Measurements from ENCODE around the gene FBN1. TPM values are rescaled to one million over a fixed set of nuclear protein-coding genes. Genes with fewer than 3 reads are reported as not detected.

Gene FBN1
- total RNA-seq, 2 donors from 2014 or later: 5.5 to 5.9 TPM

GRCh38 chr15:48617619-48618018, 27.9 kb downstream of the FBN1 start:
- 89 to 100% methylated on average over 2 of the region's 2 CpGs for WGBS, 2 experiments (ENCODE audit: insufficient coverage in 1 of 2, insufficient read length in 1 of 2)
- no peak overlapping the region for H3K27ac Mint-ChIP-seq

DNA sequence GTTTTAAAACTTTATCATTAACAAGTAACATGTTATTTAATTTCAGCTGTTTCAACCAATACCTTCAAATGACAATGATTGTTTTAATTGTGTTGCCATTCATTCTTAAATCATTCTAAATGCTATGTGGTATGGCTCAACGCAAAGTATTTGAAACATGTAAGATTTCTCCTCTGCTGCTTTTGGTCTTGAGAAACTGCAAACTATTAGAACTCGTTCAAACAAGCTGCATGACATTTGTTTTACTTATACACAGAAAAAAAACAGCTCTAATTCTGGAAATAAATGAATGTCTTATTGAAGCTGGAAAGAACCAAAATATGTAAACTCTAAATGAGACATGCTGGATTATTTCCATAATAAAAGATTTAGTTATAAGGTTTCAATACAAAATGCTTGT, 29.3 kb downstream of the FBN1 start:
- Mint-ChIP-seq H3K27ac (no peak overlapping the region), H3K27me3 (ENCODE audit: insufficient read depth) (no peaks in the 10 kb centered on the region)
- WGBS, 2 experiments (ENCODE audit: insufficient coverage in 1 of 2, insufficient read length in 1 of 2): 69 to 80% methylated on average over 1 to 2 of the region's 2 CpGs

More at GRCh38 chr15:48617619-48618018, 27.9 kb downstream of the FBN1 start:
- Mint-ChIP-seq H3K27me3 (ENCODE audit: insufficient read depth) (no peaks in the 10 kb centered on the region), H3K4me1 (no peaks in the 10 kb centered on the region), H3K9me3 (peaks cover 4% of the 10 kb centered on the region), H3K36me3 (ENCODE audit: low read depth) (no peaks in the 10 kb centered on the region), H3K4me3 (no peak overlapping the region)
- no peak overlapping the region for H3K27ac ChIP-seq (ENCODE audit: low read depth, low read length)
- no peaks in the 10 kb centered on the region for H3K4me1 ChIP-seq (ENCODE audit: control insufficient read depth, insufficient read depth, low read length)
- H3K4me3 ChIP-seq (ENCODE audit: low read length): no peak overlapping the region
- TF ChIP-seq, protein P1, sequence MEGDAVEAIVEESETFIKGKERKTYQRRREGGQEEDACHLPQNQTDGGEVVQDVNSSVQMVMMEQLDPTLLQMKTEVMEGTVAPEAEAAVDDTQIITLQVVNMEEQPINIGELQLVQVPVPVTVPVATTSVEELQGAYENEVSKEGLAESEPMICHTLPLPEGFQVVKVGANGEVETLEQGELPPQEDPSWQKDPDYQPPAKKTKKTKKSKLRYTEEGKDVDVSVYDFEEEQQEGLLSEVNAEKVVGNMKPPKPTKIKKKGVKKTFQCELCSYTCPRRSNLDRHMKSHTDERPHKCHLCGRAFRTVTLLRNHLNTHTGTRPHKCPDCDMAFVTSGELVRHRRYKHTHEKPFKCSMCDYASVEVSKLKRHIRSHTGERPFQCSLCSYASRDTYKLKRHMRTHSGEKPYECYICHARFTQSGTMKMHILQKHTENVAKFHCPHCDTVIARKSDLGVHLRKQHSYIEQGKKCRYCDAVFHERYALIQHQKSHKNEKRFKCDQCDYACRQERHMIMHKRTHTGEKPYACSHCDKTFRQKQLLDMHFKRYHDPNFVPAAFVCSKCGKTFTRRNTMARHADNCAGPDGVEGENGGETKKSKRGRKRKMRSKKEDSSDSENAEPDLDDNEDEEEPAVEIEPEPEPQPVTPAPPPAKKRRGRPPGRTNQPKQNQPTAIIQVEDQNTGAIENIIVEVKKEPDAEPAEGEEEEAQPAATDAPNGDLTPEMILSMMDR (conservative IDR thresholded peaks at IDR 0.05): no peak
- no peaks in the 10 kb centered on the region for H3K27me3 ChIP-seq (ENCODE audit: control insufficient read depth, insufficient read depth, low read length, poor library complexity, severe bottlenecking)
- no peaks in the 10 kb centered on the region for H3K36me3 ChIP-seq (ENCODE audit: control insufficient read depth, insufficient read depth, low read length)
- DNase-seq: no peak
- no peak overlapping the region for H3K9ac ChIP-seq (ENCODE audit: extremely low read depth, low read length, poor library complexity, severe bottlenecking)
- no peaks in the 10 kb centered on the region for H3K9me3 ChIP-seq (ENCODE audit: control insufficient read depth, low read length)

GRCh38 chr15:48614051-48614450, 31.5 kb downstream of the FBN1 start:
- H3K4me1 ChIP-seq (ENCODE audit: control insufficient read depth, insufficient read depth, low read length): no peaks in the 10 kb centered on the region
- no peaks in the 10 kb centered on the region for H3K9me3 ChIP-seq (ENCODE audit: control insufficient read depth, low read length)
- Mint-ChIP-seq H3K4me3 (no peak overlapping the region), H3K36me3 (ENCODE audit: low read depth) (no peaks in the 10 kb centered on the region), H3K4me1 (no peaks in the 10 kb centered on the region), H3K27me3 (ENCODE audit: insufficient read depth) (no peaks in the 10 kb centered on the region), H3K27ac (no peak overlapping the region), H3K9me3 (no peaks in the 10 kb centered on the region)
- TF ChIP-seq, protein P1 (conservative IDR thresholded peaks at IDR 0.05): no peak
- H3K27ac ChIP-seq (ENCODE audit: low read depth, low read length): no peak overlapping the region
- H3K4me3 ChIP-seq (ENCODE audit: low read length): no peak overlapping the region
- no peak overlapping the region for H3K9ac ChIP-seq (ENCODE audit: extremely low read depth, low read length, poor library complexity, severe bottlenecking)
- WGBS, 2 experiments (ENCODE audit: insufficient coverage in 1 of 2, insufficient read length in 1 of 2): 93 to 100% methylated on average over 1 to 3 of the region's 3 CpGs
- no peak for DNase-seq
- H3K36me3 ChIP-seq (ENCODE audit: control insufficient read depth, insufficient read depth, low read length): no peaks in the 10 kb centered on the region
- H3K27me3 ChIP-seq (ENCODE audit: control insufficient read depth, insufficient read depth, low read length, poor library complexity, severe bottlenecking): no peaks in the 10 kb centered on the region

More for the DNA sequence above, 29.3 kb downstream of the FBN1 start:
- Histone ChIP-seq H3K36me3 (ENCODE audit: control insufficient read depth, insufficient read depth, low read length) (no peaks in the 10 kb centered on the region), H3K9ac (ENCODE audit: extremely low read depth, low read length, poor library complexity, severe bottlenecking) (no peak overlapping the region), H3K9me3 (ENCODE audit: control insufficient read depth, low read length) (no peaks in the 10 kb centered on the region), H3K27ac (ENCODE audit: low read depth, low read length) (no peak overlapping the region), H3K4me3 (ENCODE audit: low read length) (no peak overlapping the region), H3K27me3 (ENCODE audit: control insufficient read depth, insufficient read depth, low read length, poor library complexity, severe bottlenecking) (no peaks in the 10 kb centered on the region), H3K4me1 (ENCODE audit: control insufficient read depth, insufficient read depth, low read length) (no peaks in the 10 kb centered on the region)
- no peaks in the 10 kb centered on the region for H3K36me3 Mint-ChIP-seq (ENCODE audit: low read depth)
- no peak for DNase-seq
- H3K9me3 Mint-ChIP-seq: peaks cover 4% of the 10 kb centered on the region
- TF ChIP-seq, protein P1 (conservative IDR thresholded peaks at IDR 0.05): no peak
- no peaks in the 10 kb centered on the region for H3K4me1 Mint-ChIP-seq
- H3K4me3 Mint-ChIP-seq: no peak overlapping the region
